DOHH2 (cell line): Measurements from ENCODE around the gene CAPN10.

Source experiments
- H3F3A ChIP-seq: fragments of 200-600 bp; sonication (generic), shearing (Covaris generic); 2 replicates; pipeline ENCODE4 v1.6.0; 2016; ENCODE audit warnings: antibody characterized with exemption, mild to moderate bottlenecking; ENCODE audit not compliant: control insufficient read depth, insufficient read depth
- H3K27ac ChIP-seq: fragments of 200-600 bp; sonication (generic); 2 replicates; pipeline ENCODE4 v1.5.1; 2014; ENCODE audit warnings: low read depth, mild to moderate bottlenecking, low read length, moderate library complexity
- H3K27me3 ChIP-seq: fragments of 200-600 bp; sonication (generic); 2 replicates; pipeline ENCODE4 v1.6.1; 2014; ENCODE audit warnings: mild to moderate bottlenecking, low read length, mixed read lengths; ENCODE audit not compliant: control insufficient read depth
- H3K36me3 ChIP-seq: fragments of 200-600 bp; sonication (generic); 2 replicates; pipeline ENCODE4 v1.6.1; 2014; ENCODE audit warnings: mild to moderate bottlenecking, low read length, moderate library complexity, mixed read lengths; ENCODE audit not compliant: control insufficient read depth
- H3K4me1 ChIP-seq: fragments of 200-600 bp; sonication (generic); 2 replicates; pipeline ENCODE4 v1.6.1; 2014; ENCODE audit warnings: mild to moderate bottlenecking, low read length, mixed read lengths; ENCODE audit not compliant: control insufficient read depth
- H3K4me2 ChIP-seq: fragments of 200-600 bp; sonication (generic); 2 replicates; pipeline ENCODE4 v1.6.0; 2014; ENCODE audit warnings: mild to moderate bottlenecking, low read length, moderate library complexity
- H3K4me3 ChIP-seq: fragments of 200-600 bp; sonication (generic); 2 replicates; pipeline ENCODE4 v1.5.1; 2014; ENCODE audit warnings: mild to moderate bottlenecking, low read length, mixed read lengths
- H3K79me2 ChIP-seq: fragments of 200-600 bp; sonication (generic); 2 replicates; pipeline ENCODE4 v1.6.1; 2014; ENCODE audit warnings: mild to moderate bottlenecking, low read length, mixed read lengths; ENCODE audit not compliant: control insufficient read depth
- H3K9me2 ChIP-seq: fragments of 200-600 bp; sonication (generic); replicated peaks from 2 replicates; pipeline ENCODE4 v1.6.1; 2014; ENCODE audit warnings: mild to moderate bottlenecking, low read length, mixed read lengths; ENCODE audit not compliant: control insufficient read depth
- H3K9me3 ChIP-seq: fragments of 200-600 bp; sonication (generic); 2 replicates; pipeline ENCODE4 v1.6.1; 2014; ENCODE audit warnings: antibody characterized with exemption, low read length, mixed read lengths; ENCODE audit not compliant: control insufficient read depth, insufficient read depth
- H4K20me1 ChIP-seq: fragments of 200-600 bp; sonication (generic); 2 replicates; pipeline ENCODE4 v1.6.0; 2014; ENCODE audit warnings: low read depth, mild to moderate bottlenecking, antibody characterized with exemption, low read length, moderate library complexity; ENCODE audit not compliant: control insufficient read depth, insufficient read depth
- CTCF ChIP-seq: fragments of 200-600 bp; sonication (generic); IDR thresholded peaks from one replicate; pipeline ENCODE4 v1.5.1; 2014; ENCODE audit warnings: antibody characterized with exemption, mild to moderate bottlenecking, low read depth, low read length; ENCODE audit not compliant: poor library complexity, severe bottlenecking
- EZH2phosphoT487 ChIP-seq: fragments of 200-600 bp; sonication (generic); IDR thresholded peaks from 2 replicates; pipeline ENCODE4 v1.6.1; 2017; ENCODE audit warnings: borderline replicate concordance, mild to moderate bottlenecking, antibody characterized with exemption, low read length, moderate library complexity, mixed read lengths

CAPN10 gene

GRCh38 chr2:240559286-240559685 is 27.2 kb upstream of the CAPN10 start:
- H4K20me1 ChIP-seq, result no peaks in the 10 kb centered on the region
- H3K9me2 ChIP-seq, result no peaks in the 10 kb centered on the region
- peaks cover 46% of the 10 kb centered on the region for H3K4me1 ChIP-seq
- H3K79me2 ChIP-seq, result peaks cover 94% of the 10 kb centered on the region
- peak overlapping the region; percentile 93 for H3K4me3 ChIP-seq
- peaks cover 16% of the 10 kb centered on the region for H3F3A ChIP-seq
- H3K27me3 ChIP-seq, result no peaks in the 10 kb centered on the region
- TF ChIP-seq EZH2phosphoT487 (no peak), CTCF (no peak)
- 0 out of 2 replicates have a peak overlapping the region, but pooled peaks have one; percentile 88 for H3K27ac ChIP-seq
- peak overlapping the region; percentile 71 for H3K4me2 ChIP-seq
- peaks cover 82% of the 10 kb centered on the region for H3K36me3 ChIP-seq
- H3K9me3 ChIP-seq, result no peaks in the 10 kb centered on the region

- Histone ChIP-seq H3K9me3 (no peaks in the 10 kb centered on the region), H3K27me3 (no peaks in the 10 kb centered on the region), H3K36me3 (peaks cover 79% of the 10 kb centered on the region), H3K4me3 (peak within 1 kb of the TSS; percentile 93), H3F3A (peaks cover 16% of the 10 kb centered on the region), H3K9me2 (no peaks in the 10 kb centered on the region), H3K79me2 (peaks cover 94% of the 10 kb centered on the region), H3K4me1 (peaks cover 54% of the 10 kb centered on the region), H3K27ac (peak within 1 kb of the TSS; percentile 88), H3K4me2 (peak within 1 kb of the TSS; percentile 71), H4K20me1 (no peaks in the 10 kb centered on the region)
- no peak for TF ChIP-seq EZH2phosphoT487
- TF ChIP-seq CTCF, result no peak
Observed at GRCh38 chr2:240560084-240560479, 26.5 kb upstream of the CAPN10 start, which contains the start of gene DUSP28. DUSP28 (plus strand) TSS chr2:240560357; CDS start chr2:240560685, 328 bp downstream.

GRCh38 chr2:240560480-240561324 is 25.8 kb upstream of the CAPN10 start:
- Histone ChIP-seq H3K4me2 (peak overlapping the region; percentile 71), H3K4me3 (peak overlapping the region; percentile 93), H3F3A (peaks cover 16% of the 10 kb centered on the region), H3K36me3 (peaks cover 79% of the 10 kb centered on the region), H3K4me1 (peaks cover 60% of the 10 kb centered on the region), H4K20me1 (no peaks in the 10 kb centered on the region), H3K9me3 (no peaks in the 10 kb centered on the region), H3K9me2 (no peaks in the 10 kb centered on the region), H3K27ac (peak overlapping the region; percentile 88), H3K27me3 (no peaks in the 10 kb centered on the region), H3K79me2 (peaks cover 94% of the 10 kb centered on the region)
- TF ChIP-seq CTCF, result peak; percentile 14
- TF ChIP-seq EZH2phosphoT487, result no peak
